Measurements from ENCODE around the gene LSP1.

LSP1 gene

GRCh38 chr11:1815751-1816150, 37.1 kb upstream of the LSP1 start:
- H3K4me3 ChIP-seq (ENCODE audit: low read depth in 1 of 2, low read length in 2 of 2) = no peak overlapping the region
- H3K4me1 ChIP-seq (ENCODE audit: control insufficient read depth in 1 of 2, insufficient read depth in 2 of 2, low read length in 2 of 2) = no peaks in the 10 kb centered on the region
- no peak overlapping the region for H3K27ac ChIP-seq (ENCODE audit: low read length)
- no peaks in the 10 kb centered on the region for H3K36me3 ChIP-seq (ENCODE audit: control insufficient read depth in 1 of 2, insufficient read depth in 2 of 2, low read length in 2 of 2)
- H3K9me3 ChIP-seq (ENCODE audit: control insufficient read depth in 1 of 2, low read length in 2 of 2) = peaks cover 7 to 20% of the 10 kb centered on the region in 2 donors
- H3K27me3 ChIP-seq (ENCODE audit: low read depth, low read length) = no peaks in the 10 kb centered on the region

- Histone ChIP-seq H3K4me1 (ENCODE audit: control insufficient read depth in 1 of 2, insufficient read depth in 2 of 2, low read length in 2 of 2) (no peaks in the 10 kb centered on the region), H3K27ac (ENCODE audit: low read length) (no peak overlapping the region), H3K36me3 (ENCODE audit: control insufficient read depth in 1 of 2, insufficient read depth in 2 of 2, low read length in 2 of 2) (no peaks in the 10 kb centered on the region), H3K27me3 (ENCODE audit: low read depth, low read length) (no peaks in the 10 kb centered on the region), H3K4me3 (ENCODE audit: low read depth in 1 of 2, low read length in 2 of 2) (no peak overlapping the region), H3K9me3 (ENCODE audit: control insufficient read depth in 1 of 2, low read length in 2 of 2) (peaks cover 7 to 20% of the 10 kb centered on the region in 2 donors)
These were observed 35.9 kb upstream of the LSP1 start for GRCh38 chr11:1817000-1817399.

- no peak overlapping the region for H3K4me3 ChIP-seq (ENCODE audit: low read depth in 1 of 2, low read length in 2 of 2)
- H3K9me3 ChIP-seq (ENCODE audit: control insufficient read depth in 1 of 2, low read length in 2 of 2) = peaks cover 7 to 17% of the 10 kb centered on the region in 2 donors
- no peaks in the 10 kb centered on the region for H3K4me1 ChIP-seq (ENCODE audit: control insufficient read depth in 1 of 2, insufficient read depth in 2 of 2, low read length in 2 of 2)
- no peaks in the 10 kb centered on the region for H3K36me3 ChIP-seq (ENCODE audit: control insufficient read depth in 1 of 2, insufficient read depth in 2 of 2, low read length in 2 of 2)
- no peaks in the 10 kb centered on the region for H3K27me3 ChIP-seq (ENCODE audit: low read depth, low read length)
- H3K27ac ChIP-seq (ENCODE audit: low read length) = no peak overlapping the region
These were observed 35.4 kb upstream of the LSP1 start for GRCh38 chr11:1817511-1817910.

GRCh38 chr11:1819074-1819473, 33.8 kb upstream of the LSP1 start:
- H3K27me3 ChIP-seq (ENCODE audit: low read depth, low read length) = no peaks in the 10 kb centered on the region
- H3K27ac ChIP-seq (ENCODE audit: low read length) = no peak overlapping the region
- H3K9me3 ChIP-seq (ENCODE audit: control insufficient read depth in 1 of 2, low read length in 2 of 2) = peaks cover 7 to 17% of the 10 kb centered on the region in 2 donors
- no peaks in the 10 kb centered on the region for H3K36me3 ChIP-seq (ENCODE audit: control insufficient read depth in 1 of 2, insufficient read depth in 2 of 2, low read length in 2 of 2)
- no peak overlapping the region for H3K4me3 ChIP-seq (ENCODE audit: low read depth in 1 of 2, low read length in 2 of 2)
- H3K4me1 ChIP-seq (ENCODE audit: control insufficient read depth in 1 of 2, insufficient read depth in 2 of 2, low read length in 2 of 2) = no peaks in the 10 kb centered on the region

- Histone ChIP-seq H3K27me3 (ENCODE audit: low read depth, low read length) (no peaks in the 10 kb centered on the region), H3K4me1 (ENCODE audit: control insufficient read depth in 1 of 2, insufficient read depth in 2 of 2, low read length in 2 of 2) (no peaks in the 10 kb centered on the region), H3K4me3 (ENCODE audit: low read depth in 1 of 2, low read length in 2 of 2) (no peak overlapping the region), H3K9me3 (ENCODE audit: control insufficient read depth in 1 of 2, low read length in 2 of 2) (peaks cover 7 to 17% of the 10 kb centered on the region in 2 donors), H3K27ac (ENCODE audit: low read length) (no peak overlapping the region), H3K36me3 (ENCODE audit: control insufficient read depth in 1 of 2, insufficient read depth in 2 of 2, low read length in 2 of 2) (no peaks in the 10 kb centered on the region)
These were observed 32.2 kb upstream of the LSP1 start for GRCh38 chr11:1820463-1821325.

- Histone ChIP-seq H3K27me3 (ENCODE audit: low read depth, low read length) (no peaks in the 10 kb centered on the region), H3K4me1 (ENCODE audit: control insufficient read depth in 1 of 2, insufficient read depth in 2 of 2, low read length in 2 of 2) (peaks cover 0 to under 1% of the 10 kb centered on the region in 2 donors), H3K9me3 (ENCODE audit: control insufficient read depth in 1 of 2, low read length in 2 of 2) (peaks cover 7 to 17% of the 10 kb centered on the region in 2 donors), H3K27ac (ENCODE audit: low read length) (no peak overlapping the region), H3K36me3 (ENCODE audit: control insufficient read depth in 1 of 2, insufficient read depth in 2 of 2, low read length in 2 of 2) (no peaks in the 10 kb centered on the region), H3K4me3 (ENCODE audit: low read depth in 1 of 2, low read length in 2 of 2) (no peak overlapping the region)
These were observed 31.3 kb upstream of the LSP1 start for GRCh38 chr11:1821562-1821961.

- Histone ChIP-seq H3K4me3 (ENCODE audit: low read depth in 1 of 2, low read length in 2 of 2) (no peak overlapping the region), H3K9me3 (ENCODE audit: control insufficient read depth in 1 of 2, low read length in 2 of 2) (peaks cover 7 to 17% of the 10 kb centered on the region in 2 donors), H3K27ac (ENCODE audit: low read length) (no peak overlapping the region), H3K27me3 (ENCODE audit: low read depth, low read length) (no peaks in the 10 kb centered on the region), H3K36me3 (ENCODE audit: control insufficient read depth in 1 of 2, insufficient read depth in 2 of 2, low read length in 2 of 2) (no peaks in the 10 kb centered on the region), H3K4me1 (ENCODE audit: control insufficient read depth in 1 of 2, insufficient read depth in 2 of 2, low read length in 2 of 2) (peaks cover 0 to 12% of the 10 kb centered on the region in 2 donors)
These were observed 30.1 kb upstream of the LSP1 start for GRCh38 chr11:1822648-1823375.

- no peak overlapping the region for H3K27ac ChIP-seq (ENCODE audit: low read length)
- H3K27me3 ChIP-seq (ENCODE audit: low read depth, low read length) = no peaks in the 10 kb centered on the region
These were observed 29.3 kb upstream of the LSP1 start for GRCh38 chr11:1823376-1824220.

GRCh38 chr11:1824221-1825038, 28.5 kb upstream of the LSP1 start:
- Histone ChIP-seq H3K9me3 (ENCODE audit: control insufficient read depth in 1 of 2, low read length in 2 of 2) (peaks cover 0 to 1% of the 10 kb centered on the region in 2 donors), H3K4me1 (ENCODE audit: control insufficient read depth in 1 of 2, insufficient read depth in 2 of 2, low read length in 2 of 2) (peaks cover 0 to 12% of the 10 kb centered on the region in 2 donors), H3K36me3 (ENCODE audit: control insufficient read depth in 1 of 2, insufficient read depth in 2 of 2, low read length in 2 of 2) (no peaks in the 10 kb centered on the region), H3K27ac (ENCODE audit: low read length) (no peak overlapping the region), H3K27me3 (ENCODE audit: low read depth, low read length) (no peaks in the 10 kb centered on the region), H3K4me3 (ENCODE audit: low read depth in 1 of 2, low read length in 2 of 2) (no peak overlapping the region)

More at GRCh38 chr11:1823376-1824220, 29.3 kb upstream of the LSP1 start:
- Histone ChIP-seq H3K36me3 (ENCODE audit: control insufficient read depth in 1 of 2, insufficient read depth in 2 of 2, low read length in 2 of 2) (no peaks in the 10 kb centered on the region), H3K4me3 (ENCODE audit: low read depth in 1 of 2, low read length in 2 of 2) (no peak overlapping the region), H3K9me3 (ENCODE audit: control insufficient read depth in 1 of 2, low read length in 2 of 2) (peaks cover 4 to 10% of the 10 kb centered on the region in 2 donors), H3K4me1 (ENCODE audit: control insufficient read depth in 1 of 2, insufficient read depth in 2 of 2, low read length in 2 of 2) (peaks cover 0 to 12% of the 10 kb centered on the region in 2 donors)

GRCh38 chr11:1825039-1825740, 27.7 kb upstream of the LSP1 start:
- no peaks in the 10 kb centered on the region for H3K36me3 ChIP-seq (ENCODE audit: control insufficient read depth in 1 of 2, insufficient read depth in 2 of 2, low read length in 2 of 2)
- no peaks in the 10 kb centered on the region for H3K9me3 ChIP-seq (ENCODE audit: control insufficient read depth in 1 of 2, low read length in 2 of 2)
- no peak overlapping the region for H3K27ac ChIP-seq (ENCODE audit: low read length)
- peaks cover 0 to 12% of the 10 kb centered on the region in 2 donors for H3K4me1 ChIP-seq (ENCODE audit: control insufficient read depth in 1 of 2, insufficient read depth in 2 of 2, low read length in 2 of 2)
- no peaks in the 10 kb centered on the region for H3K27me3 ChIP-seq (ENCODE audit: low read depth, low read length)
- no peak overlapping the region for H3K4me3 ChIP-seq (ENCODE audit: low read depth in 1 of 2, low read length in 2 of 2)
